ENCODE data around the gene IRF8.
"Not testable (repeated sequence)": the region's sequence is repeated elsewhere in the genome, so short reads cannot be mapped to it uniquely, and the experiment has no call there.

IRF8 gene

GRCh38 chr16:85934210-85934609 is 35.2 kb downstream of the IRF8 start:
- no peak overlapping the region for H3K9ac ChIP-seq (ENCODE audit: low read length)
- no peaks in the 10 kb centered on the region for H3K9me3 ChIP-seq (ENCODE audit: control insufficient read depth, low read length)
- no peaks in the 10 kb centered on the region for H3K36me3 ChIP-seq (ENCODE audit: control insufficient read depth, insufficient read depth, low read length)
- H3K4me3 ChIP-seq (ENCODE audit: low read length) = no peak overlapping the region
- H3K27me3 ChIP-seq (ENCODE audit: control insufficient read depth, insufficient read depth, low read length) = no peaks in the 10 kb centered on the region
- peaks cover under 1% of the 10 kb centered on the region for H3K4me1 ChIP-seq (ENCODE audit: control insufficient read depth, insufficient read depth, low read length)

- no peak overlapping the region for H3K9ac ChIP-seq (ENCODE audit: low read length)
These were observed 36.5 kb downstream of the IRF8 start for GRCh38 chr16:85935391-85935973.

GRCh38 chr16:85935974-85936760 is 37.2 kb downstream of the IRF8 start:
- no peaks in the 10 kb centered on the region for H3K9me3 ChIP-seq (ENCODE audit: control insufficient read depth, low read length)
- H3K36me3 ChIP-seq (ENCODE audit: control insufficient read depth, insufficient read depth, low read length) = no peaks in the 10 kb centered on the region
- no peaks in the 10 kb centered on the region for H3K27me3 ChIP-seq (ENCODE audit: control insufficient read depth, insufficient read depth, low read length)
- H3K9ac ChIP-seq (ENCODE audit: low read length) = no peak overlapping the region
- no peak overlapping the region for H3K4me3 ChIP-seq (ENCODE audit: low read length)
- peaks cover 17% of the 10 kb centered on the region for H3K4me1 ChIP-seq (ENCODE audit: control insufficient read depth, insufficient read depth, low read length)

More at GRCh38 chr16:85935391-85935973, 36.5 kb downstream of the IRF8 start:
- Histone ChIP-seq H3K4me1 (ENCODE audit: control insufficient read depth, insufficient read depth, low read length) (peaks cover 14% of the 10 kb centered on the region), H3K4me3 (ENCODE audit: low read length) (no peak overlapping the region), H3K27me3 (ENCODE audit: control insufficient read depth, insufficient read depth, low read length) (no peaks in the 10 kb centered on the region), H3K9me3 (ENCODE audit: control insufficient read depth, low read length) (no peaks in the 10 kb centered on the region), H3K36me3 (ENCODE audit: control insufficient read depth, insufficient read depth, low read length) (no peaks in the 10 kb centered on the region)

- Histone ChIP-seq H3K9ac (ENCODE audit: low read length) (no peak overlapping the region), H3K4me1 (ENCODE audit: control insufficient read depth, insufficient read depth, low read length) (peaks cover 17% of the 10 kb centered on the region), H3K9me3 (ENCODE audit: control insufficient read depth, low read length) (no peaks in the 10 kb centered on the region), H3K36me3 (ENCODE audit: control insufficient read depth, insufficient read depth, low read length) (no peaks in the 10 kb centered on the region), H3K4me3 (ENCODE audit: low read length) (no peak overlapping the region), H3K27me3 (ENCODE audit: control insufficient read depth, insufficient read depth, low read length) (no peaks in the 10 kb centered on the region)
These were observed 37.9 kb downstream of the IRF8 start for GRCh38 chr16:85936816-85937215.

GRCh38 chr16:85940214-85940613 is 41.3 kb downstream of the IRF8 start:
- H3K4me1 ChIP-seq (ENCODE audit: control insufficient read depth, insufficient read depth, low read length) = peaks cover 17% of the 10 kb centered on the region
- H3K9ac ChIP-seq (ENCODE audit: low read length) = no peak overlapping the region
- H3K4me3 ChIP-seq (ENCODE audit: low read length) = no peak overlapping the region
- H3K36me3 ChIP-seq (ENCODE audit: control insufficient read depth, insufficient read depth, low read length) = no peaks in the 10 kb centered on the region
- no peaks in the 10 kb centered on the region for H3K9me3 ChIP-seq (ENCODE audit: control insufficient read depth, low read length)
- no peaks in the 10 kb centered on the region for H3K27me3 ChIP-seq (ENCODE audit: control insufficient read depth, insufficient read depth, low read length)

- peaks cover 20% of the 10 kb centered on the region for H3K4me1 ChIP-seq (ENCODE audit: control insufficient read depth, insufficient read depth, low read length)
- H3K27me3 ChIP-seq (ENCODE audit: control insufficient read depth, insufficient read depth, low read length) = no peaks in the 10 kb centered on the region
- no peak overlapping the region for H3K4me3 ChIP-seq (ENCODE audit: low read length)
- no peaks in the 10 kb centered on the region for H3K9me3 ChIP-seq (ENCODE audit: control insufficient read depth, low read length)
- H3K9ac ChIP-seq (ENCODE audit: low read length) = no peak overlapping the region
- no peaks in the 10 kb centered on the region for H3K36me3 ChIP-seq (ENCODE audit: control insufficient read depth, insufficient read depth, low read length)
These were observed 43.1 kb downstream of the IRF8 start for GRCh38 chr16:85941863-85942644.

GRCh38 chr16:85942659-85943058 is 43.7 kb downstream of the IRF8 start:
- H3K9me3 ChIP-seq (ENCODE audit: control insufficient read depth, low read length); H3K27me3 ChIP-seq (ENCODE audit: control insufficient read depth, insufficient read depth, low read length); H3K9ac ChIP-seq (ENCODE audit: low read length); H3K36me3 ChIP-seq (ENCODE audit: control insufficient read depth, insufficient read depth, low read length); H3K4me3 ChIP-seq (ENCODE audit: low read length): not testable (repeated sequence)
- H3K4me1 ChIP-seq (ENCODE audit: control insufficient read depth, insufficient read depth, low read length) = peaks cover 25% of the 10 kb centered on the region

GRCh38 chr16:85943711-85944110 is 44.7 kb downstream of the IRF8 start:
- peaks cover 33% of the 10 kb centered on the region for H3K4me1 ChIP-seq (ENCODE audit: control insufficient read depth, insufficient read depth, low read length)
- no peak overlapping the region for H3K9ac ChIP-seq (ENCODE audit: low read length)
- H3K9me3 ChIP-seq (ENCODE audit: control insufficient read depth, low read length) = no peaks in the 10 kb centered on the region

GRCh38 chr16:85944572-85945423 is 45.8 kb downstream of the IRF8 start:
- Histone ChIP-seq H3K9ac (ENCODE audit: low read length) (no peak overlapping the region), H3K4me3 (ENCODE audit: low read length) (no peak overlapping the region), H3K9me3 (ENCODE audit: control insufficient read depth, low read length) (no peaks in the 10 kb centered on the region), H3K27me3 (ENCODE audit: control insufficient read depth, insufficient read depth, low read length) (peaks cover 3% of the 10 kb centered on the region), H3K4me1 (ENCODE audit: control insufficient read depth, insufficient read depth, low read length) (peaks cover 26% of the 10 kb centered on the region), H3K36me3 (ENCODE audit: control insufficient read depth, insufficient read depth, low read length) (no peaks in the 10 kb centered on the region)

More at GRCh38 chr16:85943711-85944110, 44.7 kb downstream of the IRF8 start:
- Histone ChIP-seq H3K36me3 (ENCODE audit: control insufficient read depth, insufficient read depth, low read length) (no peaks in the 10 kb centered on the region), H3K4me3 (ENCODE audit: low read length) (no peak overlapping the region), H3K27me3 (ENCODE audit: control insufficient read depth, insufficient read depth, low read length) (peaks cover 3% of the 10 kb centered on the region)

GRCh38 chr16:85945424-85945751 is 46.4 kb downstream of the IRF8 start:
- H3K9me3 ChIP-seq (ENCODE audit: control insufficient read depth, low read length) = no peaks in the 10 kb centered on the region
- H3K36me3 ChIP-seq (ENCODE audit: control insufficient read depth, insufficient read depth, low read length) = no peaks in the 10 kb centered on the region
- no peak overlapping the region for H3K9ac ChIP-seq (ENCODE audit: low read length)
- H3K4me1 ChIP-seq (ENCODE audit: control insufficient read depth, insufficient read depth, low read length) = peaks cover 20% of the 10 kb centered on the region
- H3K4me3 ChIP-seq (ENCODE audit: low read length) = no peak overlapping the region
- H3K27me3 ChIP-seq (ENCODE audit: control insufficient read depth, insufficient read depth, low read length) = peaks cover 3% of the 10 kb centered on the region

- no peak overlapping the region for H3K4me3 ChIP-seq (ENCODE audit: low read length)
- no peak overlapping the region for H3K9ac ChIP-seq (ENCODE audit: low read length)
- no peaks in the 10 kb centered on the region for H3K9me3 ChIP-seq (ENCODE audit: control insufficient read depth, low read length)
- no peaks in the 10 kb centered on the region for H3K36me3 ChIP-seq (ENCODE audit: control insufficient read depth, insufficient read depth, low read length)
- H3K27me3 ChIP-seq (ENCODE audit: control insufficient read depth, insufficient read depth, low read length) = peaks cover 3% of the 10 kb centered on the region
- H3K4me1 ChIP-seq (ENCODE audit: control insufficient read depth, insufficient read depth, low read length) = peaks cover 16% of the 10 kb centered on the region
These were observed 47.7 kb downstream of the IRF8 start for GRCh38 chr16:85946541-85947124.
